ENCODE results near the gene LAMA3. TPM values are rescaled to one million over a fixed set of nuclear protein-coding genes. Genes with fewer than 3 reads are reported as not detected.

Gene LAMA3
- polyA plus RNA-seq, 1 donor from 2014 or later = 3.4 TPM

DNA sequence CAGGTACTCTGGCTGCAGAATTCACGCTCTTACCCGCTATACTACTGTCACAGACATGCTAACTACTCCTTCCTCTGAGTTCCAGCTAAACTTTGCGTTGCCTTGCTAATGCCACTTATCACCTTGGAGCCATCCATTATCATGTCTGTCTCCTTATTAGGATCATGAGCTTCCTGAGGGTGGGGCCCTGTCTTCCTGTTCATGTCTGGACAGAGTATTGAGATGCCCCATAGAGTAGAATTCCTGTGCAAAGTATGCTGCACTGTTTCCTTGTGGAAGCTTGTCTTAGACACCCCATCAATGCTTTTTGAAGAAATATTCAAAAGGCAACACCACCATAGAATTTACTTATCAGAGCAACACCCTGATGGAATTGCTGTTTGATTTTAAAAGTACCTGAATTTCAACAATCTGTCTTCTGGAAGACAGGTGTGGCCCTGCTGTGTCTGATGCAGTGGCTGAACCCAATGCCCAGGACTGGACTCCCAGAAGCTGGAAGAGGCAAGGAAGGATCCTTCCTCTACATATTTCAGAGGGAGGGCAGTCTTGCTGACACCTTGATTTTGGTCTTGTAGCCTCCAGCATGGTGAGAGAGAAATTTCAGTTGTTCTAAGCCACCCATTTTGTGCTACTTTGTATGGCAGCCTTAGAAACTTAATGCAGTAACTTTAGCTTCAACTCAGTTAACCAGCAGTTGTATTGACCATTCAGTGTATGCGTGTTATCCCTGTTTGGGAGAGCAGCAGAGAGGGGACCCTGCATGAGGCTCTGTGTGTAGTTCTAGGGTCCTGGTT is 5.6 kb downstream of the LAMA3 start:
- peaks cover 12% of the 10 kb centered on the region for H3K27me3 ChIP-seq (ENCODE audit: insufficient read depth, low read depth, low read length)

DNA sequence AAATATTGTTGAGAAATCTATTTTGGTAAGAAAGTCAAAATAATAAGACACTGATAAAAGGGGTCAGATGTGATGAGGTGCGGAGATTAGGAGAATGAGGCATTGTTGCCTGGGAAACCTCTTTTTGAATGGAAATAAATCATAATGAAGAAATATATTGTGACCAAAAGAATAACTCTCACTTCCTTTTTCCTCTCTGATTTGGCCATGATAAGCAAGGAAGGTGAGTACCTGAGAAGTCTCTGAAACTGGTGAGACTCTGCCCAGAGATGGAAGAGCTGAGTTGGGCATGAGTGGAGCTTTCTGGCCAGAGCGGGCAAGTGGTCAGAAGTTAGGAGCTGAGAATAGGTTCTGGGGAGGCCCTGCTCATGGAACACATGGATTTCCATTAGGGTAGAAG is 11.8 kb downstream of the LAMA3 start:
- H3K79me2 ChIP-seq (replicated peaks; ENCODE audit: insufficient read depth, low read length) = no peaks in the 10 kb centered on the region
- no peak overlapping the region for H3K9ac ChIP-seq (ENCODE audit: low read length)
- H3K9me2 ChIP-seq (ENCODE audit: insufficient read depth, low read length) = no peaks in the 10 kb centered on the region
- TF ChIP-seq TAF1 (IDR thresholded peaks at IDR 0.05; ENCODE audit: low read depth) = no peak
- no peaks in the 10 kb centered on the region for H3K9me3 ChIP-seq (ENCODE audit: low read length)
- no peaks in the 10 kb centered on the region for H3K36me3 ChIP-seq (ENCODE audit: insufficient read depth, low read length)
- no peak overlapping the region for H3K4me2 ChIP-seq (ENCODE audit: low read length)
- H4K20me1 ChIP-seq (ENCODE audit: insufficient read depth) = no peaks in the 10 kb centered on the region
- H3K27ac ChIP-seq (ENCODE audit: low read length) = no peak overlapping the region
- no peak overlapping the region for H2AFZ ChIP-seq (ENCODE audit: low read depth, low read length)
- no peak overlapping the region for H3K4me3 ChIP-seq (ENCODE audit: low read length)
- no peaks in the 10 kb centered on the region for H3F3A ChIP-seq (ENCODE audit: insufficient read depth, low read length, poor library complexity, severe bottlenecking)
- no peaks in the 10 kb centered on the region for H3K27me3 ChIP-seq (ENCODE audit: insufficient read depth, low read depth, low read length)

More for the DNA sequence above, 5.6 kb downstream of the LAMA3 start:
- Histone ChIP-seq H3K36me3 (ENCODE audit: insufficient read depth, low read length) (no peaks in the 10 kb centered on the region), H3K9me3 (ENCODE audit: low read length) (no peaks in the 10 kb centered on the region), H2AFZ (ENCODE audit: low read depth, low read length) (no peak overlapping the region), H3K27ac (ENCODE audit: low read length) (no peak overlapping the region), H3K4me3 (ENCODE audit: low read length) (no peak overlapping the region), H3F3A (ENCODE audit: insufficient read depth, low read length, poor library complexity, severe bottlenecking) (no peaks in the 10 kb centered on the region), H3K9ac (ENCODE audit: low read length) (no peak overlapping the region), H3K79me2 (replicated peaks; ENCODE audit: insufficient read depth, low read length) (no peaks in the 10 kb centered on the region), H3K4me2 (ENCODE audit: low read length) (no peak overlapping the region), H3K9me2 (ENCODE audit: insufficient read depth, low read length) (no peaks in the 10 kb centered on the region), H4K20me1 (ENCODE audit: insufficient read depth) (no peaks in the 10 kb centered on the region)
- no peak for TF ChIP-seq SMC3 (conservative IDR thresholded peaks at IDR 0.05; ENCODE audit: poor library complexity)
- TF ChIP-seq EP300 (conservative IDR thresholded peaks at IDR 0.05; ENCODE audit: poor library complexity, severe bottlenecking) = no peak
- TF ChIP-seq POLR2AphosphoS5 (IDR thresholded peaks at IDR 0.05) = no peak
- TF ChIP-seq, protein P1, sequence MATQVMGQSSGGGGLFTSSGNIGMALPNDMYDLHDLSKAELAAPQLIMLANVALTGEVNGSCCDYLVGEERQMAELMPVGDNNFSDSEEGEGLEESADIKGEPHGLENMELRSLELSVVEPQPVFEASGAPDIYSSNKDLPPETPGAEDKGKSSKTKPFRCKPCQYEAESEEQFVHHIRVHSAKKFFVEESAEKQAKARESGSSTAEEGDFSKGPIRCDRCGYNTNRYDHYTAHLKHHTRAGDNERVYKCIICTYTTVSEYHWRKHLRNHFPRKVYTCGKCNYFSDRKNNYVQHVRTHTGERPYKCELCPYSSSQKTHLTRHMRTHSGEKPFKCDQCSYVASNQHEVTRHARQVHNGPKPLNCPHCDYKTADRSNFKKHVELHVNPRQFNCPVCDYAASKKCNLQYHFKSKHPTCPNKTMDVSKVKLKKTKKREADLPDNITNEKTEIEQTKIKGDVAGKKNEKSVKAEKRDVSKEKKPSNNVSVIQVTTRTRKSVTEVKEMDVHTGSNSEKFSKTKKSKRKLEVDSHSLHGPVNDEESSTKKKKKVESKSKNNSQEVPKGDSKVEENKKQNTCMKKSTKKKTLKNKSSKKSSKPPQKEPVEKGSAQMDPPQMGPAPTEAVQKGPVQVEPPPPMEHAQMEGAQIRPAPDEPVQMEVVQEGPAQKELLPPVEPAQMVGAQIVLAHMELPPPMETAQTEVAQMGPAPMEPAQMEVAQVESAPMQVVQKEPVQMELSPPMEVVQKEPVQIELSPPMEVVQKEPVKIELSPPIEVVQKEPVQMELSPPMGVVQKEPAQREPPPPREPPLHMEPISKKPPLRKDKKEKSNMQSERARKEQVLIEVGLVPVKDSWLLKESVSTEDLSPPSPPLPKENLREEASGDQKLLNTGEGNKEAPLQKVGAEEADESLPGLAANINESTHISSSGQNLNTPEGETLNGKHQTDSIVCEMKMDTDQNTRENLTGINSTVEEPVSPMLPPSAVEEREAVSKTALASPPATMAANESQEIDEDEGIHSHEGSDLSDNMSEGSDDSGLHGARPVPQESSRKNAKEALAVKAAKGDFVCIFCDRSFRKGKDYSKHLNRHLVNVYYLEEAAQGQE (IDR thresholded peaks at IDR 0.05; ENCODE audit: borderline replicate concordance) = no peak
- TF ChIP-seq MXI1 (conservative IDR thresholded peaks at IDR 0.05; ENCODE audit: poor library complexity, severe bottlenecking) = no peak
- no peak for TF ChIP-seq RAD21 (conservative IDR thresholded peaks at IDR 0.05)
- TF ChIP-seq, protein P2, sequence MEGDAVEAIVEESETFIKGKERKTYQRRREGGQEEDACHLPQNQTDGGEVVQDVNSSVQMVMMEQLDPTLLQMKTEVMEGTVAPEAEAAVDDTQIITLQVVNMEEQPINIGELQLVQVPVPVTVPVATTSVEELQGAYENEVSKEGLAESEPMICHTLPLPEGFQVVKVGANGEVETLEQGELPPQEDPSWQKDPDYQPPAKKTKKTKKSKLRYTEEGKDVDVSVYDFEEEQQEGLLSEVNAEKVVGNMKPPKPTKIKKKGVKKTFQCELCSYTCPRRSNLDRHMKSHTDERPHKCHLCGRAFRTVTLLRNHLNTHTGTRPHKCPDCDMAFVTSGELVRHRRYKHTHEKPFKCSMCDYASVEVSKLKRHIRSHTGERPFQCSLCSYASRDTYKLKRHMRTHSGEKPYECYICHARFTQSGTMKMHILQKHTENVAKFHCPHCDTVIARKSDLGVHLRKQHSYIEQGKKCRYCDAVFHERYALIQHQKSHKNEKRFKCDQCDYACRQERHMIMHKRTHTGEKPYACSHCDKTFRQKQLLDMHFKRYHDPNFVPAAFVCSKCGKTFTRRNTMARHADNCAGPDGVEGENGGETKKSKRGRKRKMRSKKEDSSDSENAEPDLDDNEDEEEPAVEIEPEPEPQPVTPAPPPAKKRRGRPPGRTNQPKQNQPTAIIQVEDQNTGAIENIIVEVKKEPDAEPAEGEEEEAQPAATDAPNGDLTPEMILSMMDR (IDR thresholded peaks at IDR 0.05; ENCODE audit: poor library complexity, severe bottlenecking) = no peak
- no peak for TF ChIP-seq EZH2 (IDR thresholded peaks at IDR 0.05; ENCODE audit: borderline replicate concordance, insufficient read depth, low read length, poor library complexity, severe bottlenecking)
- no peak for TF ChIP-seq TAF1 (IDR thresholded peaks at IDR 0.05; ENCODE audit: low read depth)
